Non-pigmented ciliary epithelial cell (primary cell): ENCODE results near the gene R3HDM2.

Source experiments
- DNase-seq: peaks from one replicate; pipeline ENCODE4 v3.0.0-alpha.2; 2010; ENCODE audit warnings: low read depth

The R3HDM2 gene

DNA sequence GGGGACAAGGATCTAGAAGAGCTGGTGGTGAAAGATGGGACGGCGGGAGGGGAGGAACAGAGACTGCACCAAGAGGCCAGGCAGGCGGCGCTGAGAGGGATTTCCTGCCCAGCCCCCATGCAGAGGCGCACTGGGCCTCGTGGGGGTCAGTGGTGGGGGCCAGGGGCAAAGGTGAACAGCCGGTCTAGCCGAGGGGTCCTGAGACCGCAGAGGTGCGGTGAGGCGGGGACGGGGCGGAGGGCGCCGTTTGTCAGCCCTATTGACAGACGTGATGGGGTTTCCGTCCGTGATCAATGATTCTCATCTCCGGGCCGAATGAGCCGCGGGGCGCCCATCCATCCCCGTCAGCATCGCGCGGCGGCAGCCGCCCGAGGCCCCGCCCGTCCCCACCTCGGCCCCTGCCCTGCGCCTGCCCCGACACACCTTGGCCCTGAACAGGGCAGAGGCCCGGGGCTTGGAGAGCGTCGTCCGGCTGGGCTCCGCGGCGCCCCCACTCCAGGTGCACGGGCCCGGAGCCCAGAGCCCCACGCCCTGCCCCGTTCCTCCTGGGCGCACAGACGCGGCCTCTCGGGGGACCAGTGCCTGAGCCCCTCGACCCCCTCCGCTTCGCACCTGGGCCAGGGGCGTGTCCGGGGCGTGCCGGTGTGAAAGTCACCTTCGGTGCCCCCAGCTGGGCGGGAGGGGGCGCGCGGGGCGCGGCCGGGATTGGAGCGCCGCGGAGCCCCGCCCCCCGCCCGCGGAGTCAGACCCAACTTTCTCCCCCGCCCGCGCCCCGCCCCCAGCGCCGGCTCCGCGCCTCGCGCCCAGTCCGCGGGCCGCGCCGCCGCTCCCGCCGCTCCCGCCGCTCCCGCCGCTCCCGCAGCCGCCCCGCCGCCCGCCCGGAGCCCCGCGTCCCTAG, 214.6 kb downstream of the R3HDM2 start, which contains the start of gene NXPH4:
Gene NXPH4 (plus strand): TSS at position 781 of the 898 bp plus-strand sequence. CDS start 176 bp downstream, outside the sequence.
- DNase-seq, result no peak

DNA sequence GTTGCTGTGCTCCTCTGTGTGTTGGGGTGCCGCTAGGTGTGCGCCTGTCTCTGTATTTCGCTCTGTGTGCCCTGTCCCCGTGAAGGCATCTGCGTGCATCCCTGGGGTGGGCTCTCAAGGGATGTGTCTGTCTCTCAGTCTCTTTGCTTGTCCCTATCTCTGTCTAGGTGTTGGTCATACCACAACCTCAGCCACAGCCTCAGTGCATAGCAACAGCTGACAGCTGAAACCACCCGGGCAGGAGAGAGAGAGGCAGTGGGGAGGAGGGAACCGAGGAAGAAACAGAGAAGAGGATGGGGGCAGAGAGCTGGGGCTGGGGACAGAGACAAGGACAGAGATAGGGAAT, 215.2 kb downstream of the R3HDM2 start:
- DNase-seq, result no peak

DNA sequence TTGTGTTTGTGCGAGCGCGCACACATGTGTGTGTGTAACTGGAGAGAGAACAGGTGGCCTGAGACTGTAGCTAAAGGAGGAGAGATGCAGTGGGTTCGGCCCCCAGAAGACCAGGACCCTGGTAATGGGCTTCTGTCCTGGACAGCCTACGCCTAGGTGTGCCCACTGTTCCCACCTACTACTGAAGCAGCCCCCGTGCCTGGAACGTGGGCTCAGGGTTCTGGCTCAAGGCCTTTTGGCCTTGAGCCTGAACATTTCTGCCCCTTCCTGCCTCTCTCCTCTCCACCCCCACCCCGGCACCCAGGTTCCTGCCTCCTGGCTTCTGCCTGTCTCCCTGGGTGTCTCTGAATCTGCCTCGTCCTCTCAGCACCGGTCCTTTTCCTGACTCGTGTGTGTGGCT, 215.8 kb downstream of the R3HDM2 start:
- no peak for DNase-seq

DNA sequence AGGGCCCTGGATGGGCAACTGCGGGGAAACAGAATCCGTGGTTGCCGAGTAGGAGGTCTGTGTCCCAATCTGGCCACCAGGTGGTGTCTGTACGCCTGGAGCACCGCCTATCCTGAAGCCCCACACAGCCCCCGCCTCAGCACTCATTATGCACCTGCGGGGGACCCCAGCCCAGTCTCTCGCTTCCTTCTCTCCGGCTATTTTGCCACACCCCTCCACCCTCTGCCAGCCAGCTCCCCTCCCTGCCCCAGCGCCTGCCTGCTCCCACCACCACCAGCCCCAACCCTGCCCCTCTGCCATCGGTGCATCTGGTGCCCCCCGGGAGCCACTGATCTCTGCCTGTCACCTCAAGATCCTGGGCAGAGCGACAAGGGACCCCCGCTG, 216.5 kb downstream of the R3HDM2 start:
- DNase-seq, result no peak

DNA sequence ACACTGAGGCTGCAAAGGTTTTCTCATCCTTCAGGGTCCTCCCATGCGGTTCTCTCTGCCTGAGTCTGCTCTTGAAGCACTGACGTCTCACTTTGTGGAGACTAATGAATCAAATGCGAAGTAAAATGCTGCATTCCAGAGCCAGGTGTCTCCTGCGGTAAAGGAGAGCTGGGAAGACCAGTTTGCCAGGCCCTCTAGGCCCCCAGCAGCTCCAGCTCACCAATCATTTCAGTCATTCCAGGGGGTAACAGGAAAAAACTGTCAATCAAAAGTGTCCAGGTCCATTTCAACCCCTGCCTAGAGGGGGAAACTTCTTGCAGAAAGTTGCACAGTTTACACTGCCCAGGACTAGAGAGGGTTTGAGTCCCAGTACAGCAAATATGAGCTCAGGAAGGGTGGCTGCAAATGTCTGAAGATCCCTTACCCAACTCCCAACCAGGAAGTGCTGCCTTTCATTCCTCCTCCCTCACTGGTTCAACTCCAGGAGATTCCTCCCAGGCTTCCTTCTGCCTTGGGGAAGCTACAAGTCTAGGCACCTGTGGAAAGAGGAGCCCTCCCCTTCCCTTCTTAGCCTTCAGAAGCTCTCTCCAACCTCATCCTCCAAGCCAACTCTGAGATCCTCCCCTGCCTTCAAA, 217.0 kb downstream of the R3HDM2 start:
- DNase-seq, result no peak

DNA sequence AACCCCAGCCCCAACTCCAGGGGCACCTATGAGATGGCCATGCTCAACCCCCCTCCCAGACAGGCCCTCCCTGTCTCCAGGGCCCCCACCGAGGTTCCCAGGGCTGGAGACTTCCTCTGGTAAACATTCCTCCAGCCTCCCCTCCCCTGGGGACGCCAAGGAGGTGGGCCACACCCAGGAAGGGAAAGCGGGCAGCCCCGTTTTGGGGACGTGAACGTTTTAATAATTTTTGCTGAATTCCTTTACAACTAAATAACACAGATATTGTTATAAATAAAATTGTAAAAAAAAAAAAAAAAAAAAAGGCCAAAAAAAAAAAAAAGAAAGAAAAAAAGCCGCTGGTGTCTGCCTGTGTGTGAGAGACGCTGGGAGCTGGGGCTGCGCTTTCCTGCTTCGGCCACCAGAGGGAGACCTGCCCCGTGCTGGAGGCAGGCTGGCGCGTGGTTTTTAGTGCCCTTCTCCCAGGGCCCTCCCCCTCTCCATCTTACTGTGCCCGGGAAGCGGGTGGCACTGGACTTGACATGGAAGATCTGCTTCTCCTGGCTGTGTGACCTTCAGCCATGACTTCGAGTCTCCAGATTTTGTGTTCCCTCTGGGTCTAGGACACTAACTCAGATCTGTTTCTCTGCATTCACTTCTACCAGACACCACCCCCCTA, 217.7 kb downstream of the R3HDM2 start:
- peak; percentile 50 for DNase-seq

DNA sequence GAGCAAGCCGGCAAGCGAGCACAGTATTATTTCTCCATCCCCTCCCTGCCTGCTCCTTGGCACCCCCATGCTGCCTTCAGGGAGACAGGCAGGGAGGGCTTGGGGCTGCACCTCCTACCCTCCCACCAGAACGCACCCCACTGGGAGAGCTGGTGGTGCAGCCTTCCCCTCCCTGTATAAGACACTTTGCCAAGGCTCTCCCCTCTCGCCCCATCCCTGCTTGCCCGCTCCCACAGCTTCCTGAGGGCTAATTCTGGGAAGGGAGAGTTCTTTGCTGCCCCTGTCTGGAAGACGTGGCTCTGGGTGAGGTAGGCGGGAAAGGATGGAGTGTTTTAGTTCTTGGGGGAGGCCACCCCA, 218.2 kb downstream of the R3HDM2 start:
- no peak for DNase-seq

DNA sequence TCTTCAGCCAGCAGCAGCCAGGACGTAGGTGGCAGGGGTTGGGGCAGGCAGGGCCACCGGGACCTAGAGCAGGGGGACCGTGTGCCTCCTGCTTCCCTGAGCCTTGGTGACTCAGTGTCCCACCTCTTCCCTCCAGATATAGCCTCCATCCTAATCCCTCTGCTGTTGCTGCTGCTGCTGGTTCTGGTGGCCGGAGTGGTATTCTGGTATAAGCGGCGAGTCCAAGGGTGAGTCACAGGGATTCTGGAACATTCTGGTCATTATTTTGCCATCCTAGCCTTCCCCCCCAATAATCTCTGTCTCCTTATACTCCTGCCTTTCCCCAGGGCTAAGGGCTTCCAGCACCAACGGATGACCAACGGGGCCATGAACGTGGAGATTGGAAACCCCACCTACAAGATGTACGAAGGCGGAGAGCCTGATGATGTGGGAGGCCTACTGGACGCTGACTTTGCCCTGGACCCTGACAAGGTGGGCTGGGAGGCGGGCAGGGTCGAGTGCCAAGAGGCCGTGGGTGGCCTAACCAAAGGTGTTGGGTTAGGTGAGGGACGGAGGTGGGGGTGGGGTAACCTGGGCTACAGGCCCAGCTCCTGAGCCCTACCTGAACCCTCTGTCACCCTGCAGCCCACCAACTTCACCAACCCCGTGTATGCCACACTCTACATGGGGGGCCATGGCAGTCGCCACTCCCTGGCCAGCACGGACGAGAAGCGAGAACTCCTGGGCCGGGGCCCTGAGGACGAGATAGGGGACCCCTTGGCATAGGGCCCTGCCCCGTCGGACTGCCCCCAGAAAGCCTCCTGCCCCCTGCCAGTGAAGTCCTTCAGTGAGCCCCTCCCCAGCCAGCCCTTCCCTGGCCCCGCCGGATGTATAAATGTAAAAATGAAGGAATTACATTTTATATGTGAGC, 218.8 kb downstream of the R3HDM2 start:
- no peak for DNase-seq

DNA sequence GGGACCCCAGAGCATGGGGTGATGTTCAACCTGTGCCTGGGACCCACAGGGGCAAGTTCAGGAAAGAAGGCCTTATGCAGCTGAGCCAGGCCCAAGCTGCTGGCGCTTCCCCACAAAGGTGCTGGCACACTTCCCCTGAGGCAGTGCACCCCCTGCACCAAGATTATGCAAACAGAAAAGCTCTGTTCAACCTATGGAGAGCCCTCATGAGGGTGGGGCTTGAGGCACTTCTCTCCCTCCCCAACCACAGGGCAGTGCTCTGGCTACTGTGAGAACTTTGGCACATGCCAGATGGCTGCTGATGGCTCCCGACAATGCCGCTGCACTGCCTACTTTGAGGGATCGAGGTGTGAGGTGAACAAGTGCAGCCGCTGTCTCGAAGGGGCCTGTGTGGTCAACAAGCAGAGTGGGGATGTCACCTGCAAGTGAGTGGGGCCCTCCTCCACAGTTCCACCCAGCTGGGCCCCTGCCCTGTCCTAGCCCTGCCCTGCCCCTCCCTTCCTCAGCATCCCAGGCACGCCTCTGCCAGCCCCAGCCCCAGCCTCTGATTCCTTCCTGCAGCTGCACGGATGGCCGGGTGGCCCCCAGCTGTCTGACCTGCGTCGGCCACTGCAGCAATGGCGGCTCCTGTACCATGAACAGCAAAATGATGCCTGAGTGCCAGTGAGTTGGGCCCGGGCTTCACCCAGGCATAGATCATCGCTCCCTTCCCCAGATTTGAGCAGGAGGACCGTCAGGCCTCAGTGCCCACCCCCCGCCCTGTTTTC, 219.7 kb downstream of the R3HDM2 start:
- DNase-seq, result no peak

DNA sequence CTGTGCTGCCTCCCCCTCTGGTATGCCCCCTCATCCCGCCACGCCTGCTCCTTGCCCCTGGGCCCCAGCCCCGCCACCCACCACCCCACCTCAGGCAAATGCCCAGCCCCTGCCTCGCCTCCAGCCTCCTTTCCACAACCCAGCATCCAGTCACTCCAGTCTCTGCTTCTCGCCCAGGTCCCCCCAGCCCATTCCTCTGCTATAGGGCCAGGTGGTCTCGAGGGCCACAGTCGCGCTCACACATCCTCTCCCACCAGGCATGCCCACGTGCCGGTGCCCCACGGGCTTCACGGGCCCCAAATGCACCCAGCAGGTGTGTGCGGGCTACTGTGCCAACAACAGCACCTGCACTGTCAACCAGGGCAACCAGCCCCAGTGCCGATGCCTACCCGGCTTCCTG, 220.4 kb downstream of the R3HDM2 start:
- no peak for DNase-seq

DNA sequence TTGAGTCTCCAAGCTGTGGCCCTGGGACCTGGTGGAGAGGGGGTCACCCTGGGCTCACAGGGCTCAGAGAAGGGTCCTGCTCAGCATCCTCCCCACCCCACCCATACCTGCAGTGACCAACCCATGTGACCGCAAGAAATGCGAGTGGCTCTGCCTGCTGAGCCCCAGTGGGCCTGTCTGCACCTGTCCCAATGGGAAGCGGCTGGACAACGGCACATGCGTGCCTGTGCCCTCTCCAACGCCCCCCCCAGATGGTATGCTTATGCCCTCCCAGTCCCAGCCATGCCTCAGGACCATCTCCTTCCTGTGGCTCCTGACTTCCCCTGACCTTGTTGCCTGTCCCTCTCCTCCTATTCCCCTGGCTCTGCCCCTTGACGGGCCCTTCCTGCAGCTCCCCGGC, 220.9 kb downstream of the R3HDM2 start:
- DNase-seq, result no peak

DNA sequence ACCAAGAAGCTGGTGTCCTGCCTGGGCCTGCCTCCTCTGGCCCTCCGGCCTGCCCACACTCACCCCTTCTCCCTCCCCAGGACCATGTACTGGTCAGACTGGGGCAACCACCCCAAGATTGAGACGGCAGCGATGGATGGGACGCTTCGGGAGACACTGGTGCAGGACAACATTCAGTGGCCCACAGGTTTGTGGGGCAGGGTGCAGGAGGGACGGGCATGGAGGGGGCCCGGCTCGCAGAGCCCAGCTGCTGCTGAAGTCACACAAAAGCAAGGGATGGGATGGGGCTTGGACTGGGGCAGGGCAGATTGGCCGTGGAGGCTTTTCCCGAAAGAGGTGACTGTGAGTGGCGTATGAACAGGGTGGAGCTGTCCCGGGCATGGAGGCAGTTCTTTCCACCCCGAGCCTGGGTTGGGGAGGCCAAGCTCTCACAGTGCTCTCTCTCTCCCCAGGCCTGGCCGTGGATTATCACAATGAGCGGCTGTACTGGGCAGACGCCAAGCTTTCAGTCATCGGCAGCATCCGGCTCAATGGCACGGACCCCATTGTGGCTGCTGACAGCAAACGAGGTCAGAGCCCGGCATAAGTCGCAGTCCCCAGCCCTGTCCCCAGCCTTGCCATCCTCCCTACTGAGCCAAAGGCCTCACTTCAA, 222.1 kb downstream of the R3HDM2 start:
- DNase-seq, result no peak

DNA sequence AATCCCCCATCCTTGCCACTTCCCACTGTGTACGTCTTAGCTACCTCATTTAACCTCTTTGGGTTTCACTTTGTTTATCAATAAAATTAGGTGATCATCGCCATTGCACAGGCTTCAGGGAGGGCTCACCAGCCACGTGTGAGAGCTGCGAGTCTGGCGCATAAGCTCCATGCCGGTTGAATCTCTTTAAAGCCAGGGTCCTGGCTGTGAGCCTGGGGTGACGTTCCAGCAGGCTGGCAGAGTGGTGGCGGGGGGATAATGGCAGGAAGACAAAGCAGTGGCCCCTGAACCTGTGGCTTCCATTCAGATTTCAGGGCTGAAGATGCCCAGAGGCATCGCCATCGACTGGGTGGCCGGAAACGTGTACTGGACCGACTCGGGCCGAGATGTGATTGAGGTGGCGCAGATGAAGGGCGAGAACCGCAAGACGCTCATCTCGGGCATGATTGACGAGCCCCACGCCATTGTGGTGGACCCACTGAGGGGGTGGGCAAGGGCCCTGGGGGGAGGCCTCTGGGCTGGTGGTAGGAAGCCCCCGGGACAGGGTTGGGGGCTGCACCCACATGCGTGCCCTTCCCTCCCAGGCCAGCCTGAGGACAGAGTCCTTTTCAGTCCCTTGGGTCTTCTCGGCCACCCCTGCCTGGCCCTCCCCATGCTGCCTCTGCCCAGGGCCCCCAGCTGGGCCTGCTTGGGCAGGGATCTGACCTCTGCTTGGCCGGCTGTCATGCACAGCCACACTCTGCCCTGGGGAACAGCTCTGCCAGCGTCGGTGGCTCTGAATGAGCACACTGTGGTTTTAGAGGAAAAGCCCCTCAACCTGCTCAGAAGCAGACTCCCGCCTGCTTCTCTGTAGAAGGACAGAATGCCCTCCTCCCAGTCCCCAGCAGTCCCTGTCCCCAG, 222.9 kb downstream of the R3HDM2 start:
- DNase-seq, result no peak

DNA sequence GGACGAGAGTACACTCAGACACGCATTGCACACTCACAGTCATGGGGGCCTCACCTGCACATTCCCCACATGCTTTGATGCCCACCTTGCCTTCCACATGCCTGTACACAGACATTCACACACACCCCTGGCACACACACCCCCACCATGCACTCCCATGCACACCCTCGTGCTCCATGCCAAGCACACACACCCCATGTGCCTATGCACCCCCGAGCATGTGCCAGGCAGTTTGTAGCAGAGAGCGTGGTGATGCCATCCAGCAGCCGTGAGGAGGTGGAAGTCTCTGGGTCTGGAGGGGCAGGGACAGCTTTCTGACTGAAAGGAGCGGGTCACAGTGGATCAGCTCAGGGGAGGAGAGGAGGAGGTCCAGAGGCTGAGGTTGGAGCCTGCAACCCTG, 224.9 kb downstream of the R3HDM2 start:
- no peak for DNase-seq

DNA sequence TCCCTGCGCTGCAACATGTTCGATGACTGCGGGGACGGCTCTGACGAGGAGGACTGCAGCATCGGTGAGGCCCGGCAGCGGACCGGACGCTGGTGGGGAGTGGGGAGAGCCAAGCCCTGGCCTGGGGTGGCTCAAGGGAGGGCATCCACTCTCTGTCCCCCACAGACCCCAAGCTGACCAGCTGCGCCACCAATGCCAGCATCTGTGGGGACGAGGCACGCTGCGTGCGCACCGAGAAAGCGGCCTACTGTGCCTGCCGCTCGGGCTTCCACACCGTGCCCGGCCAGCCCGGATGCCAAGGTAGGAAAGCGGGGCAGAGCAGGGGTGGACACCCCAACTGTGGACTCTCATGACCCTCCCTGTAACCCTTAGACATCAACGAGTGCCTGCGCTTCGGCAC, 225.7 kb downstream of the R3HDM2 start:
- no peak for DNase-seq

DNA sequence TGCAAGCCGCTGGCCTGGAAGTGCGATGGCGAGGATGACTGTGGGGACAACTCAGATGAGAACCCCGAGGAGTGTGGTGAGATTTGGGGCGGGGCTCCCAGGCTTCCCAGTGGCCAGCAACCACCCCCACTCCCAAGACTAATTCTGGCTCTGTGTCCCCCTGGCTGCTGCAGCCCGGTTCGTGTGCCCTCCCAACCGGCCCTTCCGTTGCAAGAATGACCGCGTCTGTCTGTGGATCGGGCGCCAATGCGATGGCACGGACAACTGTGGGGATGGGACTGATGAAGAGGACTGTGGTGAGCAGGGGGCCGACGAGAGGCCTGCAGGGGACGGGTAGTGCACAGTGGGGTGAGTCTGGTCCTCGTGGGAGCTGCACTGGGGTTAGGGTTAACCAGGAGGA, 226.4 kb downstream of the R3HDM2 start:
- DNase-seq, result no peak

DNA sequence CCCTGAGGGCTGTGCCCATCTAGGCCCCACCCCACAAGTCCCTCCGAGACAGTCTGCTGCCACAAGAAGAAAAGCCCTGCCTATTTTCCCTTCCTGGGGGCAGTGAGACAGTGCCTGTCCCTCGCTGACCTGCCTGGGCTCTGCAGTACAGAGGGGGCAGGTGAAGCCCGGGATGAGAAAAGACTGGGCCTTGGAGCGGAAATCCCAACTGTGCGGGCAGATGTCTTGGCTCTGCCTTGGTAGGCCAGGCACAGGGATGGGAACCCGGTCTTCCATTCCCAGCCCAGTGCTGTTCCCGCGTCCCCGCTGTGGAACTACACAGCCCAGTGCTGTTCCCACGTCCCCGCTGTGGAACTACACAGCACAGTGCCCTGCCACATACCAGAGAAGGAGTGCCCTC, 227.1 kb downstream of the R3HDM2 start:
- DNase-seq, result no peak
